ENCODE measurements around the gene ZNHIT3.

- TF ChIP-seq EZH2 (IDR thresholded peaks at IDR 0.05) (no peak), CTCF (IDR thresholded peaks at IDR 0.05) (no peak), EZH2phosphoT487 (IDR thresholded peaks at IDR 0.05) (no peak)
These were observed 38.0 kb downstream of the ZNHIT3 start for GRCh38 chr17:36524428-36524876.

All from neural progenitor cell (in vitro differentiated cells).